ENCODE measurements around the gene SPHK1. TPM values are rescaled to one million over a fixed set of nuclear protein-coding genes. Genes with fewer than 3 reads are reported as not detected.

Gene SPHK1
- total RNA-seq, 4 donors from 2014 or later = 17.0 to 37.0 (median 22.8) TPM

DNA sequence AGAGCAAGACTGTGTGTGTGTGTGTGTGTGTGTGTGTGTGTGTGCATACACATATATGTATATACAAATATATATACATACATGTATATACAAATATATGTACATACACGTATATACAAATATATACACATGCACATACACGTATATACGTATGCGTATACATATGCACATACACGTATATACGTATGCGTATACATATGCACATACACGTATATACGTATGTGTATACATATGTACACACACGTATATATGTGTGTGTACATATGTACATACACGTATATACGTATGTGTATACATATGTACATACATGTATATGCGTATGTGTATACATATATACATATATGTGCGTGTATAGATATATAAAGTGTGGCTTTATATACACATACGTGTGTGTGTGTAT, 31.4 kb downstream of the SPHK1 start:
- Histone ChIP-seq H3K9me3 (no peaks in the 10 kb centered on the region), H3K36me3 (peaks cover 0 to 34% (median 0%) of the 10 kb centered on the region in 3 donors), H3K4me1 (peaks cover 0 to 22% (median 3%) of the 10 kb centered on the region in 3 donors), H3K4me3 (no peak overlapping the region), H3K27me3 (no peaks in the 10 kb centered on the region), H3K27ac (no peak overlapping the region)
- intact Hi-C loops (cut with DNase I) = no loop called here
- TF ChIP-seq, protein P1, sequence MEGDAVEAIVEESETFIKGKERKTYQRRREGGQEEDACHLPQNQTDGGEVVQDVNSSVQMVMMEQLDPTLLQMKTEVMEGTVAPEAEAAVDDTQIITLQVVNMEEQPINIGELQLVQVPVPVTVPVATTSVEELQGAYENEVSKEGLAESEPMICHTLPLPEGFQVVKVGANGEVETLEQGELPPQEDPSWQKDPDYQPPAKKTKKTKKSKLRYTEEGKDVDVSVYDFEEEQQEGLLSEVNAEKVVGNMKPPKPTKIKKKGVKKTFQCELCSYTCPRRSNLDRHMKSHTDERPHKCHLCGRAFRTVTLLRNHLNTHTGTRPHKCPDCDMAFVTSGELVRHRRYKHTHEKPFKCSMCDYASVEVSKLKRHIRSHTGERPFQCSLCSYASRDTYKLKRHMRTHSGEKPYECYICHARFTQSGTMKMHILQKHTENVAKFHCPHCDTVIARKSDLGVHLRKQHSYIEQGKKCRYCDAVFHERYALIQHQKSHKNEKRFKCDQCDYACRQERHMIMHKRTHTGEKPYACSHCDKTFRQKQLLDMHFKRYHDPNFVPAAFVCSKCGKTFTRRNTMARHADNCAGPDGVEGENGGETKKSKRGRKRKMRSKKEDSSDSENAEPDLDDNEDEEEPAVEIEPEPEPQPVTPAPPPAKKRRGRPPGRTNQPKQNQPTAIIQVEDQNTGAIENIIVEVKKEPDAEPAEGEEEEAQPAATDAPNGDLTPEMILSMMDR (IDR thresholded peaks at IDR 0.05) = no peak
- TF ChIP-seq POLR2A (IDR thresholded peaks at IDR 0.05) = no peak
- no peak for DNase-seq
- WGBS, 2 donors = 80 to 84% methylated on average over 15 of the region's 15 CpGs

DNA sequence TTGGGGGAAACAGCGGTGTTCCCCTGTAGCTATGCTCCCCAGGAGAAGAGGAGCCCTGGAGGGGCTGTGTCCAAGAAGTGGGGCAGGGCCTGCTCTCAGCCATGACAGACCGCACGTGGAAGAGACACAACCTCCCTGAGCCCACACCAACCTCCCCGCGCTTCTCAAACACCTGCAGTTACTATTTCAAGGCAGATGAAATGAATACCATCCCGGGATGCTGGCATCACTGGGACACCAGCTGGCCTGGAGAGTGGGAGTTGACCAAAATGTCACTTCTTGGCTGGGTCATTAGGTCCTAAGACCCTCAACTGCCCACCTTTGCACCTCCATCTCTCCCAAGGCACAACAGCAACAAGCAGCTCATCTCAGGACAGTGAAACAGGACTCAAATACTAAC, 32.0 kb downstream of the SPHK1 start:
- no peaks in the 10 kb centered on the region for H3K9me3 ChIP-seq
- H3K27ac ChIP-seq = no peak overlapping the region
- H3K36me3 ChIP-seq = peaks cover 0 to 28% (median 0%) of the 10 kb centered on the region in 3 donors
- no peak overlapping the region for H3K4me3 ChIP-seq
- 94 to 100% methylated on average over 1 to 5 of the region's 6 CpGs for WGBS, 2 donors
- TF ChIP-seq, protein P1 (IDR thresholded peaks at IDR 0.05) = no peak
- TF ChIP-seq POLR2A (IDR thresholded peaks at IDR 0.05) = no peak
- H3K27me3 ChIP-seq = no peaks in the 10 kb centered on the region
- H3K4me1 ChIP-seq = peaks cover 0 to 28% (median 3%) of the 10 kb centered on the region in 3 donors
- intact Hi-C loops (cut with DNase I) = no loop called here
- DNase-seq = no peak

DNA sequence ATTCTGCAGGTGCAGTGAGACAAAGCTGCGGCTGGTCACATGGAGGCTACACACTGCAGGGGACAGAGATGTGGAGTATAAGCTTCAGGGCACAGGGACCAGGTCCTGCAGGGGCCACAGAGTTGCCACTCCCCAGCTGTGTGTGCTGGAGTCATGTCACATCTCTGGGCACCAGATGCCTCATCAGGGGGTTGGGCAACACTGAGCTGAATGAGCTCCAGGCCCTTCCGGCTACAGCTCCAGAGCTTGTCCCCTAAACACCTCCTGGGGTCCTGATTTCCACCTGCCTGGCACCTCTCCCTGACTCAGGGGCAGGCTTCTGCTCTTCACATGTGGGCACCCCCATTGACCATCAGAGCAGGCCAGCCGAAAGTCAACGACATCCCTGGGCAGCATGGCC, 32.5 kb downstream of the SPHK1 start:
- 92 to 100% methylated on average over 2 to 3 of the region's 4 CpGs for WGBS, 2 donors
- no peak overlapping the region for H3K4me3 ChIP-seq
- TF ChIP-seq POLR2A (IDR thresholded peaks at IDR 0.05) = no peak
- TF ChIP-seq, protein P1 (IDR thresholded peaks at IDR 0.05) = no peak
- H3K27ac ChIP-seq = no peak overlapping the region
- H3K4me1 ChIP-seq = peaks cover 0 to 31% (median 3%) of the 10 kb centered on the region in 3 donors
- H3K36me3 ChIP-seq = peaks cover 0 to 27% (median 0%) of the 10 kb centered on the region in 3 donors
- DNase-seq = no peak
- no peaks in the 10 kb centered on the region for H3K9me3 ChIP-seq
- no peaks in the 10 kb centered on the region for H3K27me3 ChIP-seq
- intact Hi-C loops (cut with DNase I) = no loop called here

DNA sequence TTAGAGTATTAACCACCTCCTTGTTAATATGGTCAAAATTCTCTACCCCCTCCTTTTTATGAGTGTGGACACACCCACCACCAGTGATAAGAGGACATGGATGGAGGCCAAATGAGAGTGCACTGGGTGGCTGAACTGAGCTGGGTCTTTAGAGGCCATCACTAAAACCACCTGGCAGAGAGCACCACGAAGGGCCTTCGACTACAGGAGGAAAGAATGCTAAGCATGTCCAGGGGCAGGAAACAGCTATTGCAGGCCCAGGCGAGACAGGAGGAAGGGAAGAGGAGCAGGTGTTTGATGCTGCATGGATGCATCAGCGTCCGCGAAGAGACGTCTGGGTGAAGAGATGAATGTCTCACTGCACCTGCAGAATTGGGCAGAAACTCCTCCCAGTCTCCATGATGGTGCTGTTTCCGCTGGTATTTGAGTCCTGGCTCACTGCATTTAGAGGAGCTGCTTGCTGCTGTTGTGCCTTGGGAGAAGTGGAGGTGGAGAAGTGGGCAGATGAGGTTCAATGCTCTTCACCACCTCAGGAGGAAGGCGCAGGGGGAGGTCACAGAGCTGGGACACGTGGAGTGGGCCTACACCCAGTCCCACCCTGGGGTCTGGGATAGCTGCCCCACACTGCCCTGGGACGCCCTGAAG, 33.2 kb downstream of the SPHK1 start:
- H3K27ac ChIP-seq = no peak overlapping the region
- 65 to 75% methylated on average over 9 to 11 of the region's 11 CpGs for WGBS, 2 donors
- TF ChIP-seq, protein P1 (IDR thresholded peaks at IDR 0.05) = no peak
- TF ChIP-seq POLR2A (IDR thresholded peaks at IDR 0.05) = no peak
- no peak overlapping the region for H3K4me3 ChIP-seq
- peaks cover 0 to 26% (median 0%) of the 10 kb centered on the region in 3 donors for H3K36me3 ChIP-seq
- H3K27me3 ChIP-seq = no peaks in the 10 kb centered on the region
- no peaks in the 10 kb centered on the region for H3K9me3 ChIP-seq
- no peak for DNase-seq
- peaks cover 0 to 31% (median 3%) of the 10 kb centered on the region in 3 donors for H3K4me1 ChIP-seq
- intact Hi-C loops (cut with DNase I) = no loop called here

DNA sequence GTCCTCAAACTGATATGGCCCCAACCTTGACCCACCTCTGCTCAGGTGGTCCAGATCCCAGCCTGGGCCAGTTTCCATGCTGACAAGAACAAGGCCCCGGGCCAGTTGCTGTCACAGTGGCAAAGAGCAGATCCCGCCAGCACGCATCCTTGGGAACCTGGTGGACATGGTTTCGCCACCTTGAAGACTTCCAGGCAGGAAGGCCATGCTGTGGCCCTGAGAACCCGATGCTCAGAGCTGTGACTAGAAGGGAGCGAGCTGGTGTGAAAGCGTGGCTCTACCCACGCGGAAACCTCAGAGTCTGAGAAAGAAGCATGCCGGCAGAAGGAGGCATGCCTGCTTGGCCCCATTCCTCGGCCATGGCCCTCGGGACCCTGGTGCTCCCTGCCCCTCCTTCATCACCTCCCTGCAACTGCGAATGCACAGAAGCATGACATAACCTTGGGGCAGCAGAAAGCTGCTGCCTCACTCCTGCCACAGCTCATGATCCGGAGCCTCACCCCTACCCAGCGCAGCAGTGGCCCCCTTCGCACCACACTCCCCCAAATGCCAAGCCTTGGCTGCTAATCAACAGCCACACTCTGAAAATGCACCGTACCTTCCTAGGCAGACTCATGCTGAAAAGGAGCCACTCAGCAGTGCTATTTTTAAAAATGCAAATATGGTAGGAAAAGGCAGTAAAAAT, 35.3 kb downstream of the SPHK1 start:
- DNase-seq = no peak
- Histone ChIP-seq H3K9me3 (no peaks in the 10 kb centered on the region), H3K27ac (no peak overlapping the region), H3K4me1 (peaks cover 0 to 25% (median 0%) of the 10 kb centered on the region in 3 donors), H3K27me3 (no peaks in the 10 kb centered on the region), H3K36me3 (peaks cover 0 to 20% (median 0%) of the 10 kb centered on the region in 3 donors), H3K4me3 (no peak overlapping the region)
- whole genome bisulfite sequencing, 2 donors = 74 to 83% methylated on average over 10 of the region's 17 CpGs
- TF ChIP-seq, protein P1 (IDR thresholded peaks at IDR 0.05) = no peak
- TF ChIP-seq POLR2A (IDR thresholded peaks at IDR 0.05) = no peak
- intact Hi-C loops (cut with DNase I) = no loop called here

Measured in esophagus squamous epithelium (tissue), 5 donors.